ENCODE results near the gene KRTAP4-4. TPM values are rescaled to one million over a fixed set of nuclear protein-coding genes. Genes with fewer than 3 reads are reported as not detected.
A peak's percentile ranks its signal among the peaks of the same experiment; 100 is the strongest.
"Not testable (repeated sequence)": the region's sequence is repeated elsewhere in the genome, so short reads cannot be mapped to it uniquely, and the experiment has no call there.

KRTAP4-4 gene
- polyA plus RNA-seq (2013, experiment 1 of 2; ENCODE audit: insufficient read length): not detected
- polyA plus RNA-seq (2013, experiment 2 of 2; ENCODE audit: insufficient read length): not detected

- DNase-seq: no peak
These were observed at the start of gene KRTAP4-4 for GRCh38 chr17:41160648-41161047. Gene KRTAP4-4 (minus strand): TSS chr17:41160748. CDS start chr17:41160691, 57 bp downstream.

- DNase-seq: no peak
These were observed 39.0 kb upstream of the KRTAP4-4 start for GRCh38 chr17:41199421-41200078.

GRCh38 chr17:41196068-41196467, 35.5 kb upstream of the KRTAP4-4 start:
- no peak for DNase-seq

DNA sequence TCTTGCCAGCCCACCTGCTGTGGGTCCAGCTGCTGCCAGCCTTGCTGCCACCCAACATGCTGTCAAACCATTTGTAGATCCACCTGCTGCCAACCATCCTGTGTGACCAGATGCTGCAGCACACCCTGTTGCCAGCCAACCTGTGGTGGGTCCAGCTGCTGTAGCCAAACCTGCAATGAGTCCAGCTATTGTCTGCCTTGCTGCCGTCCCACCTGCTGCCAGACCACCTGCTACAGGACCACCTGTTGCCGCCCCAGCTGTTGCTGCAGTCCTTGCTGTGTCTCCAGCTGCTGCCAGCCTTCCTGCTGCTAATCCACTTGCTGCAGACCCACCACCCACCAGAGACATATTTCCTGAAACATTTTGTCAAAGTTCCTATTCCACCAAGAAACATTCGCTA, 29.8 kb upstream of the KRTAP4-4 start:
- no peak for DNase-seq

- not testable (repeated sequence) for DNase-seq
These were observed 29.3 kb upstream of the KRTAP4-4 start, which contains the start of gene KRTAP9-1 for GRCh38 chr17:41189837-41190318. Gene KRTAP9-1 (plus strand): TSS chr17:41189887. CDS start chr17:41189887, 0 bp downstream.

GRCh38 chr17:41186872-41187271, 26.3 kb upstream of the KRTAP4-4 start:
- no peak for DNase-seq

DNA sequence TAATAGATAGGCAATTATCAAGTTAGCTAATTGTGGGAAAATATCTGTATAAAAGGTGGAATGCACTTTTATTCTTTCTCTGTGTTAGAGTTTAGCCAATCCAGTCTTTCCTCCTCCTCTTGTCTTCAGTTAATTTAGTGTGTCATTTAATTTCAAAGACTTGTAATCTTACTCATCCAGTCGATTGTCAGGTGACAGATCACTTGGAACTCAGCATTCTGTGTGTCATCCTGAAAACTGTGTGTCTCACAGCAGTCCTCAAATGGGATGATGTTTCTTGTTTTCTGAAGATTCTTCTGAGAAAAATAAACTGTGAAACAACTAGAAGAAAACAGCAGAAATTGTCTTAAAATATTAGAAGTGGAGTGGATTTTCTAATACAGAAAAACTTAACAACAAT, 24.5 kb upstream of the KRTAP4-4 start:
- no peak for DNase-seq

GRCh38 chr17:41184480-41184961, 24.0 kb upstream of the KRTAP4-4 start, which contains the start of gene KRTAP4-1:
Gene KRTAP4-1 (minus strand): TSS chr17:41184911. CDS start chr17:41184854, 57 bp downstream.
- DNase-seq: no peak

GRCh38 chr17:41178843-41179616, 18.5 kb upstream of the KRTAP4-4 start:
- peak; percentile 37 for DNase-seq

GRCh38 chr17:41178341-41178740, 17.8 kb upstream of the KRTAP4-4 start:
- peak; percentile 37 for DNase-seq

DNA sequence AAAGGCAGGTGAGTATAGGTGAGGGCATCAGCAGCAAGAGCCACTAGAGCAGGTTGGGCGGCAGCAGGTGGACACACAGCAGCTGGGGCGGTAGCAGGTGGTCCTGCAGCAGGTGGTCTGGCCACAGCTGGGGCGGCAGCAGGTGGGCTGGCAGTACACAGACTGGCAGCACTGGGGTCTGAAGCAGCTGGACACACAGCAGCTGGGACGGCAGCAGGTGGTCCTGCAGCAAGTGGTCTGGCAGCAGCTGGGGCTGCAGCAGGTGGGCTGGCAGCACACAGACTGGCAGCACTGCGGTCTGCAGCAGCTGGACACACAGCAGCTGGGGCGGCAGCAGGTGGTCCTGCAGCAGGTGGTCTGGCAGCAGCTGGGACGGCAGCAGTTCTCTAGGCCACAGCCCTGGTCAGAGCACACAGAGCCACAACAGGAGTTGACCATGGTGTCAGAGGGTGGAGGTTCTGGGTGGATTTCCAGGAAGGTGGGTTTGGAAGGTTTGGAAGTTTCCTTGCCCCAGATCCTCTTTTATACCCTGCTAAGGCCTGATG, 17.3 kb upstream of the KRTAP4-4 start, which contains the start of gene KRTAP4-2:
TSS of gene KRTAP4-2 (minus strand) at position 495 of the 545 bp plus-strand sequence. CDS start at position 438, 57 bp downstream.
- DNase-seq: no peak

GRCh38 chr17:41176744-41177387, 16.3 kb upstream of the KRTAP4-4 start:
- no peak for DNase-seq

GRCh38 chr17:41171886-41172285, 11.3 kb upstream of the KRTAP4-4 start:
- peak; percentile 63 for DNase-seq

- no peak for DNase-seq
These were observed 7.6 kb upstream of the KRTAP4-4 start, which contains the start of gene KRTAP4-3 for GRCh38 chr17:41168121-41168520. Gene KRTAP4-3 (minus strand): TSS chr17:41168221. CDS start chr17:41168172, 49 bp downstream.

DNA sequence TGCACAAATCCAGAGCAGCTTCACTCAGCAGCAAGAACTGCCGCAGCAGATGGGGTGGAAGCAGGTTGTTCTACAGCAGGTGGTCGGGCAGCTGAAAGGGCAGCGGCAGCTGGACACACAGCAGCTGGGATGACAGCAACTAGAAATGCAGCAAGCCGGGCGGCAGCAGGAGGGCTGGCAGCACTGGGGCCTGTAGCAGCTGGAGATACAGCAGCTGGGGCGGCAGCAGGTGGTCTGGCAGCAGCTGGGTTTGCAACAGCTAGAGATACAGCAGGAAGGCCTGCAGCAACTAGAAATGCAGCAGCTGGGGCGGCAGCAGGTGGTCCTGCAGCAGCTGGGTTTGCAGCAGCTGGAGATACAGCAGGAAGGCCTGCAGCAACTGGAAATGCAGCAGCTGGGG, 7.0 kb upstream of the KRTAP4-4 start:
- no peak for DNase-seq

DNA sequence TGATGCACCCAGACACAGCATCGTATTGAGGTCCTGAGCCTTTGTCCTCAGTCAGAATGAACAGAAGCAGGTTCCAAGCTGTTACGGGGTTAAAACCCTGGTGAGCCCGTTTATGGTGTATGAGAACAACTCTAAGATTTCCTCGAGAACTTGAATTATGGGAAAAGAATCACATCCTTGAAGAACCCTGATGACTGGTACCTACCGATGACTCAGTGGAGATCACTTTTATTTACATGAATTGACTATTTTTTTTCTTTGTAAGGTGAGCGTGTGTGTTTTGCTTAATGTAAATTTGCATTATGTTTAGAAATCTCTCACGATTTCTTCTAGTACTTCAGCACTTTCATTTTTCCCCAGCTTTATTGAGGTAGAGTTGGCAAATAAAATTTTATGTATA, 3.3 kb upstream of the KRTAP4-4 start:
- DNase-seq: no peak

- not testable (repeated sequence) for DNase-seq
These were observed 358 bp downstream of the KRTAP4-4 start for GRCh38 chr17:41160190-41160589.

- DNase-seq: no peak
These were observed 6.7 kb downstream of the KRTAP4-4 start for GRCh38 chr17:41153856-41154255.

GRCh38 chr17:41151525-41151924, 9.0 kb downstream of the KRTAP4-4 start:
- no peak for DNase-seq

DNA sequence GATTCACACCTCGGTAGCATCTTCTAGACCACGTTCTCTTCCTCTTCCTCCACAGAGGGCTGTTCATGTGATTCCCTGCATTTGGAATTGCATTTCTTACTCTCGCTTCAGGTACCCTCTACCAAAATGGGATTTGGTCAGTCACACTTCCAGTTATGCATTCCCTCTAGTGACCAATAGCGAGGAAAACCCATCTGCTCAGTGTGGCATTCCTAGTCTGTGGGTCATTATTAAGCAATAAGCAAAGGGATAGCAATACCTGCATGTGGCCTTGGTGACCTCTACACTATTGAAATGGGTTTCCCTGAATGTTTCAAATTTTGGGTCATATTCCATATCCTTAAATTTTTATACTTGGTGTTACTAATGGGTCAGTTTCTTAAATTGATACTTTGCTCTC, 10.5 kb downstream of the KRTAP4-4 start:
- DNase-seq: no peak

DNA sequence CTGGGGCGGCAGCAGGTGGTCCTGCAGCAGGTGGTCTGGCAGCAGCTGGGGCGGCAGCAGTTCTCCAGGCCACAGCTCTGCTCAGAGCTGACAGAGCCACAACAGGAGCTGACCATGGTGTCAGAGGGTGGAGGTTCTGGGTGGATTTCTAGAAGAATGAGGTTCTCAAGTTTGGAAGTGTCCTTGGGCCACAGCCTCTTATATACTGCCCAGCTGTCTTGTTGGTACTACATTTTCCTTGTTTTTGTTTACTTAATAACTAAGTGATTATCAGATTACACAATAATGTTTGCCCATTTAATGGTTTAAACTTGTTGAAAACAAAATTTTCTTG, 10.9 kb downstream of the KRTAP4-4 start, which contains the start of gene KRTAP4-5:
TSS of gene KRTAP4-5 (minus strand) at position 174 of the 334 bp plus-strand sequence. CDS start at position 116, 58 bp downstream.
- no peak for DNase-seq

All from fibroblast of skin of abdomen (primary cell).